ENCODE data around the gene WDR37. TPM values are rescaled to one million over a fixed set of nuclear protein-coding genes. Genes with fewer than 3 reads are reported as not detected.

The WDR37 gene, protein sequence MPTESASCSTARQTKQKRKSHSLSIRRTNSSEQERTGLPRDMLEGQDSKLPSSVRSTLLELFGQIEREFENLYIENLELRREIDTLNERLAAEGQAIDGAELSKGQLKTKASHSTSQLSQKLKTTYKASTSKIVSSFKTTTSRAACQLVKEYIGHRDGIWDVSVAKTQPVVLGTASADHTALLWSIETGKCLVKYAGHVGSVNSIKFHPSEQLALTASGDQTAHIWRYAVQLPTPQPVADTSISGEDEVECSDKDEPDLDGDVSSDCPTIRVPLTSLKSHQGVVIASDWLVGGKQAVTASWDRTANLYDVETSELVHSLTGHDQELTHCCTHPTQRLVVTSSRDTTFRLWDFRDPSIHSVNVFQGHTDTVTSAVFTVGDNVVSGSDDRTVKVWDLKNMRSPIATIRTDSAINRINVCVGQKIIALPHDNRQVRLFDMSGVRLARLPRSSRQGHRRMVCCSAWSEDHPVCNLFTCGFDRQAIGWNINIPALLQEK
- polyA plus RNA-seq, result 13.1 to 22.8 TPM (median 16.0 TPM) in 3 replicates
- 19.2 TPM for polyA plus RNA-seq (2011; ENCODE audit: low read depth)
- polyA plus RNA-seq (2011; cell fraction: cytosol; rRNA removed), result 14.9 and 17.7 TPM in 2 replicates
- polyA plus RNA-seq (2011; cell fraction: nucleus; rRNA removed), result 39.3 and 39.4 TPM in 2 replicates
- 11.0 and 16.4 TPM in 2 replicates for polyA plus RNA-seq (2012; ENCODE audit: low replicate concordance)
- 40.9 to 73.3 TPM (median 46.3 TPM) in 3 replicates for polyA minus RNA-seq
- 22.4 TPM for polyA minus RNA-seq (2011; cell fraction: cytosol; rRNA and poly(A)+ RNA removed)
- polyA minus RNA-seq (2011; cell fraction: nucleus; rRNA and poly(A)+ RNA removed), result 27.2 and 45.2 TPM in 2 replicates

- Histone ChIP-seq H3K27me3 (ENCODE audit: control insufficient read depth, extremely low read depth, insufficient read depth, low read length) (no peaks in the 10 kb centered on the region), H2AFZ (ENCODE audit: control insufficient read depth, low read length) (peak within 1 kb of the TSS; percentile 62), H3K4me3 (ENCODE audit: control insufficient read depth in 2 of 3, extremely low read depth in 1 of 3, insufficient read depth in 2 of 3, low read depth in 1 of 3, low read length in 3 of 3) (peak within 1 kb of the TSS; percentile 66 to 94 (median 69)), H3K9me3 (ENCODE audit: control insufficient read depth, low read depth, low read length) (no peaks in the 10 kb centered on the region), H3K36me3 (ENCODE audit: control insufficient read depth in 2 of 2, extremely low read depth in 1 of 2, insufficient read depth in 2 of 2, low read length in 2 of 2) (peaks cover 0 to 2% of the 10 kb centered on the region in 2 experiments), H3K79me2 (ENCODE audit: control insufficient read depth, insufficient read depth, low read length) (peaks cover 78% of the 10 kb centered on the region), H3K9me1 (ENCODE audit: control insufficient read depth, extremely low read depth, insufficient read depth, low read length) (no peaks in the 10 kb centered on the region), H3K27ac (ENCODE audit: control insufficient read depth, insufficient read depth, low read length) (peak within 1 kb of the TSS; percentile 91), H3K4me1 (ENCODE audit: control insufficient read depth, extremely low read depth, insufficient read depth, low read length) (peaks cover 59% of the 10 kb centered on the region), H3K4me2 (ENCODE audit: control insufficient read depth, extremely low read depth, insufficient read depth, low read depth, low read length) (peak within 1 kb of the TSS; percentile 95), H4K20me1 (ENCODE audit: control insufficient read depth, extremely low read depth, insufficient read depth, low read length) (no peaks in the 10 kb centered on the region), H3K9ac (ENCODE audit: control insufficient read depth, extremely low read depth, insufficient read depth, low read length) (peak within 1 kb of the TSS; percentile 96)
- DNase-seq (ENCODE audit: low read depth, low spot score), result no peak
- TF ChIP-seq EZH2 (IDR thresholded peaks at IDR 0.05; ENCODE audit: low read length) (no peak), CTCF (optimal IDR thresholded peaks at IDR 0.05 in 1 of 3, IDR thresholded peaks at IDR 0.05 in 1 of 3, conservative IDR thresholded peaks at IDR 0.05 in 1 of 3; ENCODE audit: extremely low read depth in 1 of 3, insufficient read depth in 2 of 3, low read length in 3 of 3) (no peak)
- no peak for FAIRE-seq
- dilution Hi-C loops (cut with MboI; ENCODE audit: extremely low pct_ligation_motif_present, low sequenced_read_pairs), result no loop called here
These were observed at the start of gene WDR37 for GRCh38 chr10:1056326-1057105. TSS of gene WDR37 (plus strand) at chr10:1056385. CDS start at chr10:1072156, 15,771 bp downstream.

DNA sequence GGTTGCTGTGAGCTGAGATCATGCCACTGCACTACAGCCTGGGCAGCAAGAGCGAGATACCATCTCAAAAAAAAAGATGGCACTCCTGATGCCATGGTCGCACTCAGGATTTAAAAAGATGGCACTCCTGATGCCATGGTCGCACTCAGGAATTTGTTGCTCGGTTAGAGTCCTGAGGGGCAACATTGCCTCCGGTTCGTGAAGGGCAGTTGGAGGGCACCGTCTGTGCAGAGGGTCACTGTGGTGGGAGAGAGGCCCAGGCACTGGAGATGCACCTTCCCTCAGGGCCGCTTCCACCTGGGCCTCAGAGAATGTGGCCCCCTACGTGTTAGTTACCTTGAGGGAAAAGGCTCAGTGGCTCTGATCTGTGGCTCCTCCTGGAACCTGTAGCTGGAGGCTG lies 49.6 kb upstream of the WDR37 start:
- Histone ChIP-seq H3K9me3 (ENCODE audit: control insufficient read depth, low read depth, low read length) (no peaks in the 10 kb centered on the region), H3K36me3 (ENCODE audit: control insufficient read depth in 2 of 2, extremely low read depth in 1 of 2, insufficient read depth in 2 of 2, low read length in 2 of 2) (peaks cover 45 to 49% of the 10 kb centered on the region in 2 experiments), H3K79me2 (ENCODE audit: control insufficient read depth, insufficient read depth, low read length) (peaks cover 47% of the 10 kb centered on the region), H4K20me1 (ENCODE audit: control insufficient read depth, extremely low read depth, insufficient read depth, low read length) (peaks cover 10% of the 10 kb centered on the region), H3K9me1 (ENCODE audit: control insufficient read depth, extremely low read depth, insufficient read depth, low read length) (no peaks in the 10 kb centered on the region), H3K27me3 (ENCODE audit: control insufficient read depth, extremely low read depth, insufficient read depth, low read length) (no peaks in the 10 kb centered on the region), H3K4me2 (ENCODE audit: control insufficient read depth, extremely low read depth, insufficient read depth, low read depth, low read length) (no peak overlapping the region), H3K4me1 (ENCODE audit: control insufficient read depth, extremely low read depth, insufficient read depth, low read length) (no peaks in the 10 kb centered on the region), H3K4me3 (ENCODE audit: control insufficient read depth in 2 of 3, extremely low read depth in 1 of 3, insufficient read depth in 2 of 3, low read depth in 1 of 3, low read length in 3 of 3) (no peak overlapping the region), H3K27ac (ENCODE audit: control insufficient read depth, insufficient read depth, low read length) (no peak overlapping the region), H2AFZ (ENCODE audit: control insufficient read depth, low read length) (no peak overlapping the region), H3K9ac (ENCODE audit: control insufficient read depth, extremely low read depth, insufficient read depth, low read length) (no peak overlapping the region)
- FAIRE-seq, result no peak
- no peak for TF ChIP-seq EZH2 (IDR thresholded peaks at IDR 0.05; ENCODE audit: low read length)
- no peak for TF ChIP-seq CTCF (optimal IDR thresholded peaks at IDR 0.05 in 1 of 3, IDR thresholded peaks at IDR 0.05 in 1 of 3, conservative IDR thresholded peaks at IDR 0.05 in 1 of 3; ENCODE audit: extremely low read depth in 1 of 3, insufficient read depth in 2 of 3, low read length in 3 of 3)
- dilution Hi-C loops (cut with MboI; ENCODE audit: extremely low pct_ligation_motif_present, low sequenced_read_pairs), result no loop called here
- DNase-seq (ENCODE audit: low read depth, low spot score), result no peak
